Inflammatory macrophage (primary cell): ENCODE results near the gene AGAP5.

Source experiments
- DNase-seq, 2 donors: peaks; one replicate each; pipeline ENCODE4 v3.0.0-alpha.2; 2020 to 2022

AGAP5 gene

GRCh38 chr10:73625004-73625883 is 72.7 kb downstream of the AGAP5 start:
- peak; percentile 10 to 12 for DNase-seq
